Fibroblast of skin of right biceps (primary cell): ENCODE measurements around the gene TMEM134.
"Not testable (repeated sequence)": the region's sequence is repeated elsewhere in the genome, so short reads cannot be mapped to it uniquely, and the experiment has no call there.

ENCODE experiments used
- DNase-seq: peaks from one replicate; pipeline ENCODE4 v3.0.0-alpha.2; 2013

Gene TMEM134

DNA sequence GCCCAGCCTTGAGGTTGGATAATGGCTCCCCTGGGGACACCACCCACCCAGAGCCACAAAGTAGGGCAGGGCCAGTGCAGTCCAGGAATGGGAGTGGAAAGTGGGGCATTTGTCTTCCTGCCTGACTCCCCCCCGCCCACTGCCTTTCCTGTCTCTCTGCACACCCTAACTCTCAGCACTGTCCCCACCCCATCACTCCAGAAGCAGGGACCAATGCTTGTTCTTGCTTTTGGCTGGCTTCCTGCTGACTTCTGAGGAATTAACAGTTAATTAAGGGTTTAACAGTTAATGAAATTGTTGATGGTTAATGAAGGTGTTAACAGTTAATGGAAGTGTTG lies 31.4 kb upstream of the TMEM134 start:
- DNase-seq, result no peak

DNA sequence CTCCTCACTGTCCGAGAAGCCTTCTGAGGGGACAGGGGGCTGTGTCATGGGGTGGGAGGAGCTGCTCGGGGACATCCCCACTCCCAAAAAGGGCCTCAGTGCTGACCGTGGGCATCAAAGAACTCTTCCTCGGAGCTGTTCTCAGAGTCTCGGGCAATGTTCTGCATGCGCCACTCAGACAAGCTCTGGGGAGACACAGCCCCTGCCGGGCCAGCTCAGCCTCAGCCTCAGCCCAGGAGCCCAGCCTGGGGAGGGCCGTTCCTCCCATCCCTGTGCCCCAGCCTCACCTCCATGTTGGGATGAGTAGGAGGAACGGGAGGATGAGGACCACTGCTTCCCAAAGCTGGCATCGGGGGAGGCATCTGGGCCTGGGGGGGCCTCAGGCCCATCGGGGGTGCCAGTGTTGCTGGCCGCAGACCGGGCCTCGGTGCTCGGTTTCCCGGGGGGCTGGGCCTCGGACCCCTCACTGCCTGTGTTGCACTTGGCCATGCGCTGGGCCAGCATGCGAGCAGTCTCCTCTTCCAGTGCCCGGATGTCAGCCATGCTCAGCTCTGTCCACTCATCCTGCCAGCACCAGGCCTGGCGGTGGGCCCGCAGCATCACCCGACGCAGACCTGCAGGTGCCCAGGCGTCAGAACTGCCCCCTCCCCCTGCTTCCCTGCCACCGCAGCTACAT lies 30.9 kb upstream of the TMEM134 start:
- DNase-seq, result no peak

DNA sequence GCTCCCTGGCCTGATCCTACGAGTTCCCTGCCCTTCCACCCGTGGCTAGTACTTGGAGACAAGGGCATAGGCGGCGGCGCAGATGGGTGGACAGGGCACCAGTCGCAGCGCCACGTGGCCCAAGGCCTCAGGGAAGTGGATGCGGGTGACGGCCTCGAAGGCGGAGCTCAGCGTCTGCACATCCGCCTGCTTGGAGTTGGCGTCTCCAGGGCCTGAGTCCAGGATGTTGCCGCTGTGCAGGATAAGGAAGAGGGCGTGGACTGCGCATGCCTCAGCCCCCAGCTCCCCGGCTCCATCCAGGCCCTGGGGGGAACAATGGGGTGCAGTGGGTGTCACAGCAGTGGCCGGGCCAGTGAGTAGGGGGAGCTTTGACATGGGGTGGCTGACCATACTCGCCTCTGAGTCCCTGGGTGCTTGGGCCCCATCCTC lies 29.5 kb upstream of the TMEM134 start:
- DNase-seq, result no peak

DNA sequence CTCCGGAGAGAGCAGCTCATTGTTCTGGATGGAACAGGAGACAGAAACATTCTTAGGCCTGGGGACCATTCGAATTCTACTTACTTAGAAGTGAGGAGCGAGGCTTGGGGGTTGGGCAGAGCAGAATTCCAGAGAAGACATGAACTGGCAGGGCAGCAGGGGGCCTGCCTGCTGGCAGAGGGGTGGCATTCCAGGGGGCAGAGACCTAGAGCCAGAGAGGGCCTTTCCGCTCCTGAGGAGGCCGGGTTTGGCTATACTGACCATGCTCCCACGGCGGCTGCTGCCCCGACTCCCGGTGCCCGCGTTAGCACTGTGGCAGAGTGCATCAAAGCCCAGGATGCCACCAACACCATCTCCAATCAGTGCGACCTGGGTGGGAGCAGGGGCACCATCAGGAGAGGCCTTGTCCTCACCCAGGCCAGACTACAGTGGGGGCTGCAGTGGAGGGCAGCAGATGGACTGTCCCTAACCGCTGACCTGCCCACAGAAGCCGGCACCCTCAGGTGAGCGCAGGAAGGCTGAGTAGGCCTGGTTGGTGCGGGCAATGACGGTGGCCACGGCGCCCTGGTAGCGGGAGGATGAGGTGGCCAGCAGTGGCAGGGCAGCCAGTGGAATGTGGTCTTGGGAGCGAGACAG lies 28.7 kb upstream of the TMEM134 start:
- DNase-seq, result no peak

DNA sequence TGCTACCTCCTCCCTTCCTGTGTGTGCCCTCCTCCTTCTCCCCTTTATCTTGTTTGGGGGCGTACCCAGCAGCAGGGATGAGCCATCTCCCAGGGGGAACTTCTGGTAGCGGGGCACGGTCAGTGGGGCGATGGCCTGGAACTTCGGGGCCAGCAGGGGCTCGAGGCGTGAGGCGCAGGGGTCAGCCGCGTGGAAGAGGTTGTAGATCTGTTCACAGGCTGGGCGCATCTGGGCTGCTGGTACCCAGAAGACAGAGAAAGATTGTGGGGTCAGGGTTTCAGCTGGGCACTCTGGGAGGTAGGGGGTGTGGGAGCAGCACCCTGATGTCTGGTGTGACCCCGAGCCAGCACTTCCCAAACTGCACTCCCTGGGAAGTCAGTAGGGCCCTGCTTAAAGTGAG lies 27.1 kb upstream of the TMEM134 start:
- DNase-seq, result no peak

DNA sequence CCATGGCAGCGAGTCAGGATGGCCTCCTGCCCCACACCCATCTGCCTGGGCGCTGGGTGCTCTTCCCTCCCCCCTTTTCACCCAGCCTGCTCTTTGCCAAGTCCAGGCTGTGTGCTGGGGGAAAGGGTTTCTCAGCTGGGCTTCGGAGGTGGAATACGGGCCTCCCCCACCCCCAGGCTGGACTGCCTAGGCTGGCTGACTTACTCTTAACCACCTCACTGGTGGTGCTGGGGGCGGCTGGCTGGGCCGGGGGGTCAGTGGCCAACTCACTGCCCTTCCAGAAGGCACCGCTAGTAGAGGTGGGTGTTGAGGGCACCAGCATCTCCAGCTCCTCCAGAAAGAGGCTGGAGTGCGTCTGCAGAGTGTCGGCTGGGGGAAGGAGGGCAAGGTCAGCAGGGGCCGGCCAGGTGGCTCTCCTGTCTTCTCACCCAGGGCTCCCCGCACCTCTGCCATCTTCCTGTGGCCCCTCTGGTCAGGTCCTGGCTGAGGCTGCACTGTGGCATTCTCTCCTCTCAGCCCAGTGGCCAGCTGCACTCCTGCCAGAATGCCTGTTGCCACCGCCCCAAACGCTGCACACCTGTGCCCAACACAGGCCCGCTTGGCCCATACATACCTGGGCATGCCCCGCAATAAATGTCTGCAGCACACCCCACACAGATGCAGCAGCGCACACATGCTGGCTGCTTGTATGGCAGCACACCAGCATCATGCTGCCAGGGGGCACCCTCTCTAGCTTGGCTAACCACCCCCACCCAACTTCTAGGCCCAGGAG lies 26.4 kb upstream of the TMEM134 start:
- no peak for DNase-seq

DNA sequence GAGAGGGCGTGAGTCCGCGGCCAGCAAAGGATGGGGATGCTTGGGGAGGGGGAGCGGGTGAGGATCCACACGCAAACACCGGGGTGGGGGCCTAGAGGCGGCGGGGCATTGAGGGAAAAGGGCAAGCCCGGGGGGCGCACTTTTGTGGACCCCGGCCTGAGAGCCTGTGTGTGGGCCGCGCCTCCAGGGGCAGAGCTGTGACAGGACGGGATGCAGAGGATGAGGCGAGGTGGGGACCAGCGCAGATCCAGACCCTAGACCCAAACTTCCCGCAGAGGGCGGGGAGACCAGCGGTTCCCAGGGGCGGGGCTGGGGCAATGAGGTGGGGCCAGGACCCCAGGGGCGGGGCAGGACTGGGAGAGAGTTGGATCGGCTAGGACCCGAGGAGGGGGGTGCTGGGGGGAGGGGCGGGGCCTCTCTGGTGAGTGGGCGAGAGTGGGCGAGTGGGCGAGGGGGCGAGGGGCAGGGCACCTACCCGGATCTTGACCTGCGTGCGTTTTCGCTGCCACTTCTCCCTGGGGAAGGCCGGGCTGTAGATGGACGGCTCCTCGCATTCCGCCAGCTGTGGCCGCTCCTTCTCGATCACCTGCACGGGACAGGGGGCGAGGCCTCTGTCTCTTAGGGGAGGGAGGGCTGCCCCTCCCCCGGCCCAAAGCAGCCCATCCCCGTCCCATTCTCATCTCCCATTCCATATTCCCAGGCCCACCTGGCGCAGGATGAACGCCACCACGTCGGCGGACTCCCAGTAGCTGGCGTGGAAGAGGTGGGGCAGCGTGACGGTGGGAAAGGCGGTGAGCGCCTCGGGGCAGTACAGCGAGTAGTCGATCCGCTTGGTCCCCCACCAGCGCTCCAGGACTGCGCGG lies 25.6 kb upstream of the TMEM134 start:
- DNase-seq, result no peak

DNA sequence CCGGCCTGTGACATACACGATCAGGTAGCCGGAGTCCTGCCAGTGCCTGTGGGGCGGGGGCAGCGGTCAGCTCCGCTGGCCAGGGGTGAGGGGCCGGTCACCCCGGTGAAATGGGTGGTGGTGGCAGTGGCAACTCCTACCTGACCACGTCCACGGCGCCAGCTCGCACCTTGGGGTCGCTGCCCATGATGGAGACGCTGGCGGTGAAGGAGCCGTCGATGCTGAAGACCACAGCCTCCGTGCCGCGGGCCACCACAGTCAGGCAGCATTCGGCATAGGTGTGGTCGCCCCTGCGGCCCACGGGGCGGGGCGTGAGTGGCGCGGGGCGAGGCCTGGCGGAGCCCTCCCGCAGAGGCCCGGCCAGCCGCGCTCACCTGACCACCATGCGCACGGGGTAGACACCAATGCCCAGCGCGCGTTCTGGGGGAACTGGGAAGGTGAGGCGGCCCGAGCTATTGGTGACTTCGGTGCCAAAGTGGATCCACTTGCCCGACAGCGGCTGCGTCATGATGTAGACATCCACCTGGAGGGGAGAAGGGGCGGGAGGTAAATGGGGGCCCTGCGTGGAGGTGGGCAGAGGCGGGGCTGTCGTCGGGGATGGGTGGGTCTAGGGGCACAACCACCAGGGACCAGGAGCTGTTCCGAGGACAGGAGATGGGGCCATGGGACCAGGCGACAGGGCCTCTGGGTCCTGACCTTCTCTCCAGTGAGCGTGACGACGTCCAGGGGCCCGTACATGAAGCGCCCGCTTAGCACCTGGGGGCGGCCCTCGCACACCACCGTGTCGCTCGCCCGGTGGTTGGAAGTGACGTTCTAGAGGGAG lies 24.7 kb upstream of the TMEM134 start:
- no peak for DNase-seq

DNA sequence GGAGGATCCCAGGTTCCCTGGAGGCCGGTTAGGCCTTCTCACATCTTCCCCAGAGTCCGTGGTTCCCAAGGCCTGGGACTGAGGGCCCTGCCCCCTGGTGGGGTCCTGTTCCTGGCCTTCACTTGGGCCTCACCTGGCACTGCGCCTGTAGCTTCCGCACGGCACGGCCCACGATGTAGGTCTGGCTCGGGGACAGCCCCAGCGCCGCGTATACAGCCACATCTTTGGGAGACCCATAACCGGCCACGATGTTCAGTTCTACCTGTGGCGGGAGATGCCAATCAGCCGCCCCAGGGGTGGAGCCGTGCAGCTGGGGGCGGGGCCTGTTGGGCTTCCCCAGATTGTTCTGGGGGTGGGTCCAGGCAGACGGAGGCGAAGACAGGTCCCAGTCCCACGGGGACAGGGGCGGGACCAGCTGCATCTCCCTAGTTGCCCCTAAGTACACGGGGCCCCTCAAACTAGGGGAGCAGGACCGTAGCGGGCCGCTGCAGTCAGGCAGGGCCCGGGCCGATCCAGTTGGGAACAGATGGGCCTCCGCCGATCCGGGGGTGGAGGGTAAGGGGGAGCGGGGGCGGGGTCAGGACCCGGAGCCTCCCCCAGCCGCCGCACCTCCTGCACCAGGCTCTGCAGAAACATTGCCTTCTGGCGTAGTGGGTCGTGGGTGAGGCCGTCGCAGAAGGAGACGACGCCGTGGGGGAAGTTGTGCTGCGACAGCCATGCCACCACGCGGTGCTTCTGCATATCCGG lies 23.9 kb upstream of the TMEM134 start:
- DNase-seq, result no peak

DNA sequence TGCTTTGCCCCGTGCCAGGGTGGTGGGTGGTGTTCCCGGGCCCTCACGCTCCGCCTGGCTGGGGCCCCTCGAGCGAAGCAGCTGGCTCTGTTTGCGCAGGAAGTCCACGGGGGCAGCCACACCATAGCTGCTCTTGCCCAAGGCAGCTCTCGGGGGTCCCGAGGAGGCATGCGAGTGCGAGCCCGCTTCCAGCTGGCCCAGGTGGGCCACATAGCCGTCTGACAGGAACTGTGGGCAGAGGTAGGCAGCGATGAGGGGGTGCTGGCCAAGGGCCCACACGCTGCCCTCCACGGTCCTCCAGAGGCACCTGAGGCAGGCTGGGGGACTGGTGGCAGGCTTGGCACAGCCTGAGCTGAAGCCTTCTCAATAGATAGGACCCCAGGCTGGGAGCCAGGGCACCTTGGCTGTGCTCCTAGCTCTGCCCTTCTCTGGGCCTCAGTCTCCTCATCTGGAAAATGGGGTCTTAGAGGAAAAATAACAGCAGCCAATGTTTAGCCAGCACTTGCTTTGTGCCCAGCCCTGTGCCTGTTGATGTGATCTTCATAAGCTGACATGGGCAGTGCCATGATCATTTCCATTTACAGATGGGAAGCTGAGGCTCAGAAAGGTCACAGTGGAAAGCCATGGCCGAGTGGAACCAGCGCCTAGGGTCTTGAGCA lies 23.1 kb upstream of the TMEM134 start:
- DNase-seq, result no peak

DNA sequence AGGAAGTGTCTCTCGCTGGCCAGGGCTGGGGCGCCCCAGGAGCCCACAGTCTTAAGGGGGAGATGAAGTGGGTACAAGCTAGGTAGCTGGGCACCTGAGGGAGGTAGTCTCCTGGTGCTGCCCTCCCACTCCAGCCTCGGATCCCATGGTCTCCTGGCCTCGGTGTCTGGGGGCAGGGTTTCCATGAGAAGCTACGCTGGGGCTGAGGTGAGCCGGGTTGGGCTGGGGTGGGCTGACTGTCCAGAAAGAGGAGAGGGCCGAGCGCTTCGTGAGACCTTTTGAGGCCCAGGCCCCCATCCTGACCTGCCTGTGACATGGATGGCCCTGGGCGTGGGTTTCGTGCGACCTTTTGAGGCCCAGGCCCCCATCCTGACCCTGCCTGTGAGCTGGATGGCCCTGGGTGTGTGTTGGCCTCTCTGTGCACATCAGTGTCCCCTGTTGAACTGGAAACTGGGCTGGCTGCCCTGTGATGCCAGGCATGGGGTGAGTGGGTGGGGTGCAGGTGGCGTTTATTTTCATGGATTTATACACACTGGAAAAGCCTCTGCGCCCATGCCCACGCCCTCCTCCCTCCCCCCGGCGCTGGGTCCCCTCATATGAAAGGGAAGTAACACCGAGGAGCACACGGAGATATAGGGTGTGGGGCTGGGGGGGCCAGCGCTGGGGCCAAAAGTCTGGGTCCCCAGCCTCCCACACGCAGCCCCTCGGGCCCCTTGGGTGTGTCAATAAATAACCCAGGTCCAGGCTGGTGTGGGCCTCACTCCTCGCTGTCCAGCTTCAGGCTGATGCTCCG lies 22.4 kb upstream of the TMEM134 start:
- DNase-seq, result no peak

DNA sequence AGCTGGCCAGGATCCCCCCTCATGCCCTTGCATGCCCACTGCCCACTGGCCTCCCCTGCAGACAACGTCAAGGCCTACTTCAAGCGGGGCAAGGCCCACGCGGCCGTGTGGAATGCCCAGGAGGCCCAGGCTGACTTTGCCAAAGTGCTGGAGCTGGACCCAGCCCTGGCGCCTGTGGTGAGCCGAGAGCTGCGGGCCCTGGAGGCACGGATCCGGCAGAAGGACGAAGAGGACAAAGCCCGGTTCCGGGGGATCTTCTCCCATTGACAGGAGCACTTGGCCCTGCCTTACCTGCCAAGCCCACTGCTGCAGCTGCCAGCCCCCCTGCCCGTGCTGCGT lies 21.6 kb upstream of the TMEM134 start:
- no peak for DNase-seq

DNA sequence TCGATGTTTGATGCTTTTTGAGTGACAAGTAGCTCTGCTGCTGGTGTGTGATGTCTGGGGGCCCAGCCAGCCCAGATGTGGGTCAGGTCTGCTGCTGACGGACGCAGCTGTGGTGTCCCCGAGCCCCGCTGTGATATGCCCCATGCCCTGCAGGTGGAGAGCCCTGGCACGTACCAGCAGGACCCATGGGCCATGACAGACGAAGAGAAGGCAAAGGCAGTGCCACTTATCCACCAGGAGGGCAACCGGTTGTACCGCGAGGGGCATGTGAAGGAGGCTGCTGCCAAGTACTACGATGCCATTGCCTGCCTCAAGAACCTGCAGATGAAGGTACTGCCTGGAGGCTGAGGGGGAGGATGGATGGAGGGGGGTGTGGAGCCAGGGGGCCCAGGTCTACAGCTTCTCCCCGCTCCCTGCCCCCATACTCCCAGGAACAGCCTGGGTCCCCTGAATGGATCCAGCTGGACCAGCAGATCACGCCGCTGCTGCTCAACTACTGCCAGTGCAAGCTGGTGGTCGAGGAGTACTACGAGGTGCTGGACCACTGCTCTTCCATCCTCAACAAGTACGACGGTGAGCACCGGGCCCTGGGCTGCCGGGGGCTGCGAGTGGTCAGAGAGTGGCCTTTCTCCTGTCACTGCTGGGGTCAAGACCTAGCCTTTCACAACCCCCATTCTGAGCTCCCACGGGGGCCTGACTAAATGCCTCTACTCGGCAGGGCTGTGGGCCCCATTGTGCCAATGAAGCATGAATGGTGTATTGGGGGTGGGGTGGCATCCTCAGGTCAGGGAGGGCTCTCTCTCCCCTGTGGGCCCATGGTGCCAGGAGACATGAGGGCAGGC lies 21.1 kb upstream of the TMEM134 start:
- DNase-seq, result no peak

DNA sequence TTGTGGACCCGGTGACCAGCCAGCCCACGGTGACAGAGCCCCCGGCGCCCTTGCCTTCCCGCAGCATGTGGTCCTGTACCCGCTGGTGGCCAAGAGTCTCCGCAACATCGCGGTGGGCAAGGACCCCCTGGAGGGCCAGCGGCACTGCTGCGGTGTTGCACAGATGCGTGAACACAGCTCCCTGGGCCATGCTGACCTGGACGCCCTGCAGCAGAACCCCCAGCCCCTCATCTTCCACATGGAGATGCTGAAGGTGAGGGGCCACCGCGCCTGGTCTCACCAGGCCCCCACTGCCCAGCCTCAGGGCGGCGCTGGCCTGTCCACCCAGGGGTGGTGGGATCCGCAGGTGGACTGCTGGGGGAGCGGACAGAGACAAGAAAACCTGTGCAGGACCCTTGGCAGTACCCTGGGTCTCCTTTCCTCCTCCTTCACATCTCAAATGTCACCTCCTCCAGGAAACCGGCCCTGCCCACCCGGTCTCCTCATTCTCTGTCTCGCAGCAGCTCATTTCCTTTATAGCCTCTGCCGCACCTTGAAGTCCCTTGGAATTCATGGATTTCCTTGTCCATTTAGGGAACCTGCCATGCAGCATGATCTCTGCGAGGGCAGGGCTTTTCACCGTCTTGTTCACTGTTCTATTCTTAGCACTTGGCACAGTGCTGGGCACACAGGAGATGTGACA lies 20.3 kb upstream of the TMEM134 start:
- DNase-seq, result no peak

DNA sequence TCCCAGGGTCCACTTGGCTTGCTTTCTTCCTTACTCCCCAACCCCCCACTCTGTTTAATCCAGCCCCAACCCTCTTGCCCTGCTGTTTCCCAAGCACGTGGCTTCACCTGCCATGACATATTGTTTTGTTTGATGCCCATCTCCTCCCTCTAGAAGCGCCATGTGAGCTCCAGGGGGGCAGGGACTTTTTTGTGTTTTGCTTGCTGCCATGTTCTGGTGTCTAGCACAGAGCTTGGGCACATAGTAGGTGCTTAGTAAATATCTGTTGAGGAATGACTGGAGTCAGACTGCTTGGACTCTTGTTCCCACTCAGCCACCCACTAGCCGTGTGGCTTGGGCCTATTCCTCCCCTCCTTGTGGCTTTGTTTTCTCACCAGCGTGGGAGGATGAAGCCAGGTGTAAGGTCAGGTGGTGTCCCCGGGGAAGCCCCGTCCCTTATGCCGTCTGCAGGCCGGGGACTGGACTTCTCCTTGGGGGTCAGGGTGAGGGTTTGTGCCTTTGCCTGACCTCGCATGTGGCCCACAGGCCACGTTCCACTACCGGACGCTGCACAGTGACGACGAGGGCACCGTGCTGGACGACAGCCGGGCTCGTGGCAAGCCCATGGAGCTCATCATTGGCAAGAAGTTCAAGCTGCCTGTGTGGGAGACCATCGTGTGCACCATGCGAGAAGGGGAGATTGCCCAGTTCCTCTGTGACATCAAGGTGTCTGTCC lies 17.6 kb upstream of the TMEM134 start:
- no peak for DNase-seq

DNA sequence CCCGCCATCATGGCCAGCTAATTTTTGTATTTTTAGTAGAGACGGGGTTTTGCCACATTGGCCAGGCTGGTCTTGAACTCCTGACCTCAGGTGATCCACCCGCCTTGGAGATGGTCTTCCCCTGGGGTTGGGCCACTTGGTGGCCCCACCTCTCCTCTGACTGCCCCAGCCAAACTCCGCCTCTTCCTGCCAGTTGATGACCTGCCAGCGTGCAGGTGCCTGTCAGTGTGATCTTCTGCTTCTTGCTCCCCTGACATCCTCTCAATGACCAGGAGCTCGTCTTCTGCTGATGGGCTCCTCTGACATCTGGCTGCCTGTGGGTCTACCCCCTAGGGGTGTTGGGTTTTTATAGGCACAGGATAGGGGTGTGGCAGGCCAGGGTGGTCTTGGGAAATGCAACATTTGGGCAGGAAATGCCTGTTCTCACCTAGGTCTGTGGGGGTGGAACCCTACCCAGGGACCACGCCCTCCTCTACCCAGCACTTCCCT lies 16.9 kb upstream of the TMEM134 start:
- DNase-seq, result not testable (repeated sequence)

DNA sequence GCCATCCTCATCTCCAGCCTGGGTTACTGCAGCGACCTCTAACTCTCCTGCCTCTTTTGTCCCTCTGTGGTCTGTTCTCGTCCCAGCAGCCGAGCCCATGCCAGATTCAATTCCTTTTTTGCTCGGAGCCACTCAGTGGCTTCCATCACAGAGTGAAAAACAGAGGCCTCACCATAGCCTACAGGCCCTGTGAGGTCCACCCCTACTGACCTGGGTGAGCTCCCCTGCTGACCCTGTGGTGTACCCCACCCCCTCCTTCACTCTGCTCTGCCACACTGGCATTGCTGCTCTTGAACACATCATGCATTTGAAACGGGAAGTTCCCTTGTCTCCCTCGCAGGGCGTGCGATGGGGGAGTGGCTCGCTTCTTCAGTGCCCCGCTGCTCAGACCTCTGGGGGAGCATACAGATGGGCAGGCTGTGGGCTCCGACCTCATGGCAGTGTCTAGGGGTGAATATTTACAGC lies 15.8 kb upstream of the TMEM134 start:
- DNase-seq, result no peak
